Measurements from ENCODE around the gene UQCRC1.

DNA sequence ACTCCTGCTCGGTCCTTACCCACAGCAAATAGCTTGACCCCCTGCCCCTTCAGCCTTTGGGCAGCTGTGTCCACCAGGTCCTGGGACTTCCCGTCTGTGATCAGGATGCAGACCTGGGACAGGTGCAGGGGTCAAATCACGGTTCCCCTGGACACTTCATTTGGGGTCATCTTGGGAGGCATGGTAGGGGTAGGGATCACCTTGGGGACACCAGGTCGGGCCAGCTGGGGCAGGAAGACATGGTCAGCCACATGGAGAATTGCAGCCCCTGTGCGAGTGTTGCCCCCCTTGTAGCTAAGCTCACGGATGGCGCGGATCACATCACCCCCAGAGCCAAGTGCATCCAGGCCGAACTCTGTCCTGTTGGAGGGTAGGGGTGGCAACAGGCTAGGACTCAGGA is 16.1 kb downstream of the UQCRC1 start:
- TF ChIP-seq, protein P1, sequence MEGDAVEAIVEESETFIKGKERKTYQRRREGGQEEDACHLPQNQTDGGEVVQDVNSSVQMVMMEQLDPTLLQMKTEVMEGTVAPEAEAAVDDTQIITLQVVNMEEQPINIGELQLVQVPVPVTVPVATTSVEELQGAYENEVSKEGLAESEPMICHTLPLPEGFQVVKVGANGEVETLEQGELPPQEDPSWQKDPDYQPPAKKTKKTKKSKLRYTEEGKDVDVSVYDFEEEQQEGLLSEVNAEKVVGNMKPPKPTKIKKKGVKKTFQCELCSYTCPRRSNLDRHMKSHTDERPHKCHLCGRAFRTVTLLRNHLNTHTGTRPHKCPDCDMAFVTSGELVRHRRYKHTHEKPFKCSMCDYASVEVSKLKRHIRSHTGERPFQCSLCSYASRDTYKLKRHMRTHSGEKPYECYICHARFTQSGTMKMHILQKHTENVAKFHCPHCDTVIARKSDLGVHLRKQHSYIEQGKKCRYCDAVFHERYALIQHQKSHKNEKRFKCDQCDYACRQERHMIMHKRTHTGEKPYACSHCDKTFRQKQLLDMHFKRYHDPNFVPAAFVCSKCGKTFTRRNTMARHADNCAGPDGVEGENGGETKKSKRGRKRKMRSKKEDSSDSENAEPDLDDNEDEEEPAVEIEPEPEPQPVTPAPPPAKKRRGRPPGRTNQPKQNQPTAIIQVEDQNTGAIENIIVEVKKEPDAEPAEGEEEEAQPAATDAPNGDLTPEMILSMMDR (IDR thresholded peaks at IDR 0.05) = no peak
- TF ChIP-seq POLR2AphosphoS5 (IDR thresholded peaks at IDR 0.05) = no peak

All from breast epithelium (tissue), 3 donors.